ENCODE data around the gene UBE2Q2. TPM values are rescaled to one million over a fixed set of nuclear protein-coding genes. Genes with fewer than 3 reads are reported as not detected.
A peak's percentile ranks its signal among the peaks of the same experiment; 100 is the strongest.
"Not testable (repeated sequence)": the region's sequence is repeated elsewhere in the genome, so short reads cannot be mapped to it uniquely, and the experiment has no call there.

Gene UBE2Q2
- total and polyA plus RNA-seq, 9 of the 15 experiments (the other 6 are each of a cell fraction or from before 2014, with no cell fraction given) = 6.2 to 24.0 (median 16.2) TPM

DNA sequence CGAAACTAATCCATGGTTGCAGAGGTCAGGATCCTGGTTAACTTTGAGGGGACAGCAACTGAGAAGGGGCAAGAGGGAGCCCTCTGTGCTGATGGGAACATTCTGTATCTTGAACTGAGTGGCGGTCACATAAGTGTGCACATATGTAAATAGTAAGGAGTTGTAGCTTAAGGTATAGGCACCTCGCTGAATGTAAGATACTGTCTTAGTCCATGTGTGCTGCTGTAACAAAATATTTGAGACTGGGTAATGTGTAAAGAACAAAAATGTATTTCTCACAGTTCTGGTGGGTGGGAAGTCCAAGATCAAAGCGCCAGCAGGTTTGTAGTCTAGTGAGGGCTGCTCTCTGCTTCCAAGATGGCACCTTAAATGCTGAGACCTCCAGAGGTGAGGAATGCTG lies 42.8 kb upstream of the UBE2Q2 start:
- H3K4me1 ChIP-seq (replicated peaks in 1 of 2; ENCODE audit: control insufficient read depth in 2 of 2, insufficient read depth in 2 of 2, low read length in 2 of 2) = peaks cover 7 to 11% of the 10 kb centered on the region in 2 experiments; a peak in 4 of 5 replicates
- H3K79me2 ChIP-seq (ENCODE audit: control insufficient read depth, insufficient read depth, low read length); H3K4me2 ChIP-seq (ENCODE audit: insufficient read depth, low read length); ATAC-seq; POLR2A ChIA-PET; FAIRE-seq; H3K9ac ChIP-seq (ENCODE audit: insufficient read depth in 1 of 2, low read depth in 2 of 2, low read length in 2 of 2); in situ Hi-C loops (cut with MboI); H2AFZ ChIP-seq (ENCODE audit: low read depth, low read length); H3K9me1 ChIP-seq (ENCODE audit: control insufficient read depth, insufficient read depth, low read length); H3K27ac ChIP-seq (ENCODE audit: extremely low read depth, low read depth, low read length); intact Hi-C loops (cut with micrococcal nuclease); H3K4me3 ChIP-seq; DNase-seq (ENCODE audit: extremely low read depth in 1 of 4, low spot score in 3 of 4); H3K36me3 ChIP-seq (ENCODE audit: control insufficient read depth, insufficient read depth, low read length); H3K27me3 ChIP-seq (ENCODE audit: control insufficient read depth in 2 of 2, insufficient read depth in 2 of 2, low read length in 2 of 2); H3K9me3 ChIP-seq (replicated peaks; ENCODE audit: control insufficient read depth, insufficient read depth, low read depth, low read length); BruUV-seq (replicated peaks); H4K20me1 ChIP-seq (replicated peaks; ENCODE audit: control insufficient read depth, insufficient read depth, low read length): not testable (repeated sequence)
- WGBS (ENCODE audit: insufficient coverage, low coverage, missing lambda C conversion rate) = 39% methylated on average over 3 of the region's 4 CpGs
- CTCF ChIA-PET (ENCODE audit: low intra/inter-chr PET ratio) = interaction anchor here (1.7 kb wide), 1 partner anchor 72 kb away, joined by 6 read pairs; no protein-coding TSS in a partner anchor
- peak; percentile 83 for TF ChIP-seq ZNF12 (CRISPR knock-in tag; IDR thresholded peaks at IDR 0.05)

DNA sequence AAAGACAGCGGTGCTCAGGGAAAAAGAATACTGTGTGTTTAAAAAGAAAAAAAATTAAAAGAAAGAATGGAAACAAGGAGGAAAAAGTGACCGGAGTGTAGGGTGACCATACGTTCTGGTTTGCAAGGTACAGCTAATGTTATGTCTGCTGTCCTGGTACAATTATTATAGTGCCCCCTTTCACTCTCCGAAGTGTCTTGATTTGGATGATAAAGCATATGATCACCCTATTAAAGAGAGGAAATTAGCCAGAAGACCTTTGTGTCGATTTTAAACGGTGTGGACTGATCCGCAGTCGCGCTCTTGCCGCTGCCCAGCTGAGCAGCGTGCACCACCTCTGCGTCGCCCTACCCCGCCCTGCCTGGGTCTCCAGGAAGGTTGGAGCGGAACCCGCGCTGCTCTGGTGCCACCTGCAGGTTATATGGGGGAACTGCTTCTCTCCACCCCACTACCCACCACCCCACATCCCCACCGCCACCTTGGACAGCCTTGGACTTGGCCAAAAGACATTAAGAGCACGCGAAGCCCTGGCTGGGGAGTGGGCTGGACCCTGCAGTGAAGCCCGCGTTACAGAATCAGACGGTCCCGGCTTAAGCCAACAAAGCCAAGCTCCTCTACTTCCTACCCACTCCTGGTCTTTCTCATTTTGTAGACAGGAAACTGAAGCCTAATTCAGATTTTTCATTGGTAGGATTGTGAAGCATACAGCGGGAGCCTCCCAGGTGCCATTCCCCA lies 41.2 kb upstream of the UBE2Q2 start:
- H3K27me3 ChIP-seq (ENCODE audit: control insufficient read depth in 2 of 2, insufficient read depth in 2 of 2, low read length in 2 of 2) = peaks cover under 1 to 4% of the 10 kb centered on the region in 2 experiments; a peak in 1 of 5 replicates
- in situ Hi-C loops (cut with MboI) = no loop called here
- H3K36me3 ChIP-seq (ENCODE audit: control insufficient read depth, insufficient read depth, low read length) = no peaks in the 10 kb centered on the region
- H3K4me1 ChIP-seq (replicated peaks in 1 of 2; ENCODE audit: control insufficient read depth in 2 of 2, insufficient read depth in 2 of 2, low read length in 2 of 2) = peaks cover 7 to 11% of the 10 kb centered on the region in 2 experiments; a peak in 4 of 5 replicates
- BruUV-seq (replicated peaks) = no TSS peak
- 4% methylated on average over 18 of the region's 25 CpGs for WGBS (ENCODE audit: insufficient coverage, low coverage, missing lambda C conversion rate)
- H2AFZ ChIP-seq (ENCODE audit: low read depth, low read length) = peak overlapping the region; percentile 92
- ChIA-PET POLR2A (interaction anchor here (0.5 to 1.1 kb wide), 3 partner anchors 14 to 477 kb away, joined by 4 to 5 read pairs (median 4); no protein-coding TSS in a partner anchor), CTCF (ENCODE audit: low intra/inter-chr PET ratio) (interaction anchor here (0.6 to 1.7 kb wide), 11 partner anchors 16 to 472 kb away, joined by 3 to 6 read pairs (median 3); no protein-coding TSS in a partner anchor)
- peak overlapping the region; percentile 81 for H3K4me2 ChIP-seq (ENCODE audit: insufficient read depth, low read length)
- H3K9me3 ChIP-seq (replicated peaks; ENCODE audit: control insufficient read depth, insufficient read depth, low read depth, low read length) = no peaks in the 10 kb centered on the region
- peak overlapping the region; percentile 17 to 75; a peak in 2 of 4 replicates for H3K9ac ChIP-seq (ENCODE audit: insufficient read depth in 1 of 2, low read depth in 2 of 2, low read length in 2 of 2)
- ATAC-seq = peak; percentile 100
- H3K27ac ChIP-seq (ENCODE audit: extremely low read depth, low read depth, low read length) = no peak overlapping the region
- FAIRE-seq = peak; percentile 88
- no peaks in the 10 kb centered on the region for H4K20me1 ChIP-seq (replicated peaks; ENCODE audit: control insufficient read depth, insufficient read depth, low read length)
- 0 out of 2 replicates have a peak overlapping the region, but pooled peaks have one; percentile 9 for H3K4me3 ChIP-seq
- H3K79me2 ChIP-seq (ENCODE audit: control insufficient read depth, insufficient read depth, low read length) = no peaks in the 10 kb centered on the region
- H3K9me1 ChIP-seq (ENCODE audit: control insufficient read depth, insufficient read depth, low read length) = no peaks in the 10 kb centered on the region
- intact Hi-C loops (cut with micrococcal nuclease) = loop anchor here (1.0 to 2.0 kb wide), 3 partner anchors 74 to 119 kb away; no protein-coding TSS in a partner anchor
- DNase-seq (ENCODE audit: extremely low read depth in 1 of 4, low spot score in 3 of 4) = peak; percentile 87 to 92 (median 90)
- no peak for TF ChIP-seq FIP1L1 (IDR thresholded peaks at IDR 0.05; ENCODE audit: low read depth, low read length, poor library complexity, severe bottlenecking)
- TF ChIP-seq SP2 (IDR thresholded peaks at IDR 0.05; ENCODE audit: extremely low read depth, low read depth, low read length, poor library complexity, severe bottlenecking) = no peak
- TF ChIP-seq ARID1B (IDR thresholded peaks at IDR 0.05) = 0 out of 2 replicates have a peak, but pooled peaks have one; percentile 9
- TF ChIP-seq NBN (IDR thresholded peaks at IDR 0.05; ENCODE audit: low read depth) = 0 out of 2 replicates have a peak, but pooled peaks have one; percentile 28
- TF ChIP-seq PHF8 (IDR thresholded peaks at IDR 0.05; ENCODE audit: borderline replicate concordance, low read length) = no peak
- TF ChIP-seq HDAC2 (IDR thresholded peaks at IDR 0.05) = no peak
- TF ChIP-seq HDAC8 (tag; IDR thresholded peaks at IDR 0.05) = no peak
- TF ChIP-seq ZKSCAN8 (CRISPR knock-in tag; IDR thresholded peaks at IDR 0.05) = no peak
- TF ChIP-seq XRCC5 (IDR thresholded peaks at IDR 0.05; ENCODE audit: low read depth, low read length) = no peak

All from K562 (cell line).